ENCODE data around the gene SYTL3. TPM values are rescaled to one million over a fixed set of nuclear protein-coding genes. Genes with fewer than 3 reads are reported as not detected.

Gene SYTL3
- total RNA-seq, 1 donor from 2014 or later, result 0.48 TPM

DNA sequence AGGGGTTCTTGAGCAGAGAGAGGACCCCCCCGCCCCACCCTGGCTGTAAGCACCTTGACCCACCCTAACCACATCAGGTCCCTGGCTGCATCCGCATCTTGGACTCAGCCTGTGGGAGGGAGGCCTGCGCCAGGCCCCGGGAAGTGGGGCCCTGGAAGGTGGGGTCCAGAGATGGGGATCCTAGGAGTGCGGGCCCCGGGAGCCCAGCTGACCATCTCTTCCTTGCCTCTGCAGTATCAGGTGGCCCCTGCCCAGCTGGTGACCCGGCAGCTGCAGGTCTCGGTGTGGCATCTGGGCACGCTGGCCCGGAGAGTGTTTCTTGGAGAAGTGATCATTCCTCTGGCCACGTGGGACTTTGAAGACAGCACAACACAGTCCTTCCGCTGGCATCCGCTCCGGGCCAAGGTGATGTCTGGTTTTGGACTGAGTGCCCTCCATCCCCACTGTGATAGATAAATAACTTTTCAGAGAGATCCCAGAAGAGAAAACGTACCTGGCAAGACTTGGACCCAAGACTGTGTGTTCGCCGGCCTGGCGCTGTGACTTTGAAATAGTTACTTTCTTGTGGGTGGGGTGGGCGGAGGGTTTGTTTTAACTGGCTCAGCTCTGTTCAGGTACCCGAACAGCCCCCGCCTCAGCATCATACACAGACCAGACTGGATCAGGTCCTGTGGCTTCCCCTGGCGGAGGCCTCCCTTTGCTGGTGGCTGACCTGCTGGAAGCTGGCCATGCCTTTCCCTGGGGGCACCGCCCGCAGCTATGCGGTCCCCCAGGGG lies 107.3 kb downstream of the SYTL3 start:
- H3K36me3 Mint-ChIP-seq (ENCODE audit: unreplicated experiment), result no peaks in the 10 kb centered on the region
- DNase-seq (ENCODE audit: extremely low spot score, unreplicated experiment), result no peak
- TF ChIP-seq, protein P1, sequence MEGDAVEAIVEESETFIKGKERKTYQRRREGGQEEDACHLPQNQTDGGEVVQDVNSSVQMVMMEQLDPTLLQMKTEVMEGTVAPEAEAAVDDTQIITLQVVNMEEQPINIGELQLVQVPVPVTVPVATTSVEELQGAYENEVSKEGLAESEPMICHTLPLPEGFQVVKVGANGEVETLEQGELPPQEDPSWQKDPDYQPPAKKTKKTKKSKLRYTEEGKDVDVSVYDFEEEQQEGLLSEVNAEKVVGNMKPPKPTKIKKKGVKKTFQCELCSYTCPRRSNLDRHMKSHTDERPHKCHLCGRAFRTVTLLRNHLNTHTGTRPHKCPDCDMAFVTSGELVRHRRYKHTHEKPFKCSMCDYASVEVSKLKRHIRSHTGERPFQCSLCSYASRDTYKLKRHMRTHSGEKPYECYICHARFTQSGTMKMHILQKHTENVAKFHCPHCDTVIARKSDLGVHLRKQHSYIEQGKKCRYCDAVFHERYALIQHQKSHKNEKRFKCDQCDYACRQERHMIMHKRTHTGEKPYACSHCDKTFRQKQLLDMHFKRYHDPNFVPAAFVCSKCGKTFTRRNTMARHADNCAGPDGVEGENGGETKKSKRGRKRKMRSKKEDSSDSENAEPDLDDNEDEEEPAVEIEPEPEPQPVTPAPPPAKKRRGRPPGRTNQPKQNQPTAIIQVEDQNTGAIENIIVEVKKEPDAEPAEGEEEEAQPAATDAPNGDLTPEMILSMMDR (IDR thresholded peaks at IDR 0.05), result no peak
- H3K4me1 Mint-ChIP-seq (ENCODE audit: unreplicated experiment), result peaks cover 16% of the 10 kb centered on the region
- no peak overlapping the region for H3K27ac Mint-ChIP-seq (ENCODE audit: unreplicated experiment)
- peaks cover 2% of the 10 kb centered on the region for H3K27me3 Mint-ChIP-seq (ENCODE audit: unreplicated experiment)
- no peak overlapping the region for H3K4me3 Mint-ChIP-seq (ENCODE audit: unreplicated experiment)
- H3K9me3 Mint-ChIP-seq (ENCODE audit: unreplicated experiment), result no peaks in the 10 kb centered on the region

DNA sequence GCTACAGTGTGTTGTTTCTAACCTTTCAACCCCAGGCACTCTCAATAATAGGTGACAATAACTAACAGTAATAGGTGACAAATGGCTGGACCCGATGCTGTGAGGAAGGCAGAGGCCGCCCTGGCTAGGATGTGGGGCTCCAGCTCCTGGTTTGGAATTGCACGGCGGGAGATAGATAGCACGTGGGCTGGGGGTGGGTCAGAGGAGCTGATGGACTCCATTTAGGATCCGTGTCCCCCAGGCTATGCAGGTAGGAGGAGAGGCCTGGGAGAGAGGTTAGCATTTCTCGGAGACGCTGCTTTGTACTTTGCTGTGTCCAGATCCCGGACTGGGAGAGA lies 107.9 kb downstream of the SYTL3 start:
- Mint-ChIP-seq H3K27ac (ENCODE audit: unreplicated experiment) (no peak overlapping the region), H3K4me1 (ENCODE audit: unreplicated experiment) (peaks cover 11% of the 10 kb centered on the region)
- TF ChIP-seq, protein P1 (IDR thresholded peaks at IDR 0.05), result no peak

DNA sequence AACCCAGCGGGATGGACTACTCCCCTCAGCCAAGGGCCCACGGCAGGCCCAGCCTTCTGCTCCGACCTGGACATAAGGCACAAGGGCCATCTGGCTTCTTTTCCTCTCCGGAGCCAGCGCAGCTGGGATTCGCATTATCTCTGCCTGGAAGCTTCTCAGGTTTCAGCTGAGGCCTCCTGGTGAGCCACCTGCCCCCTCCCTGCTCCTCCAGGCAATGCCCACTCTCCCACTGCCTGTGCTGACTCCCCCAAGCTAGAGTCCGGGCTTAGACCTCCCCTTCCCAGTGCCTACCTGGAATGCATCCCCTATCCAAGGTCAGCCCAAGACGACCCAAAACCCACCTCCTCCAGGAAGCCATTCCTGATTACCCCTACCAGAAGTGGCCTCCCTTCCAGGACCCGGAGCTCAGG lies 108.6 kb downstream of the SYTL3 start:
- Mint-ChIP-seq H3K4me1 (ENCODE audit: unreplicated experiment) (peaks cover 8% of the 10 kb centered on the region), H3K9me3 (ENCODE audit: unreplicated experiment) (no peaks in the 10 kb centered on the region), H3K36me3 (ENCODE audit: unreplicated experiment) (no peaks in the 10 kb centered on the region), H3K4me3 (ENCODE audit: unreplicated experiment) (no peak overlapping the region), H3K27me3 (ENCODE audit: unreplicated experiment) (peaks cover 2% of the 10 kb centered on the region), H3K27ac (ENCODE audit: unreplicated experiment) (no peak overlapping the region)
- DNase-seq (ENCODE audit: extremely low spot score, unreplicated experiment), result no peak
- TF ChIP-seq, protein P1 (IDR thresholded peaks at IDR 0.05), result no peak

More for the DNA sequence above, 107.9 kb downstream of the SYTL3 start:
- Mint-ChIP-seq H3K36me3 (ENCODE audit: unreplicated experiment) (no peaks in the 10 kb centered on the region), H3K27me3 (ENCODE audit: unreplicated experiment) (peaks cover 2% of the 10 kb centered on the region), H3K9me3 (ENCODE audit: unreplicated experiment) (no peaks in the 10 kb centered on the region), H3K4me3 (ENCODE audit: unreplicated experiment) (no peak overlapping the region)
- DNase-seq (ENCODE audit: extremely low spot score, unreplicated experiment), result no peak

DNA sequence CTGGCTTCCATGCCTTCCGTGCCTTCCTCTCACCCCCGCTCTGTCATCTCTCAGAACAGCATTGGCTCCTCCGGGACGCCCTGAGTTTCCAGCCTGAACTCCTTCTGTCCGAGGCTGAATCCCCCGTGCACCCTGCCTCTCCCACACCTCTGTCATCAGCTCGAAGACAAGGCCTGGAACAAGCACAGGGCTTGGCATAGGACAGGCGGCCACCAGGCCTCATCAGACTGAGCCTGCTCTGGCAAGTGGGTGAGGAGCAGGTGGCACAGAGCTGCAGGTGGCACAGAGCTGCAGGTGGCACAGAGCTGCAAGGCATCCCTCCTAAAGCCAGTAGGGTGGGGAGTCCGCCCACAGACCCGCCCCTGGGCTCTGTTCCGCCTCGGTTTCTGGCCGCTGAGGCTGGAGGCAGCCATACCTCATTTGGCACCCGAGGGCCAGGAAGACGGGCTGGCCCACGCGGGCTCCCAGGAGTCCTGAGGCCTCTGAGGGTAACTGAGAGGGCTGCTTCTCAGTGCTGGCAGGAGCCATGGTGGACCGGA lies 109.2 kb downstream of the SYTL3 start:
- Mint-ChIP-seq H3K9me3 (ENCODE audit: unreplicated experiment) (no peaks in the 10 kb centered on the region), H3K4me1 (ENCODE audit: unreplicated experiment) (peaks cover 8% of the 10 kb centered on the region), H3K36me3 (ENCODE audit: unreplicated experiment) (no peaks in the 10 kb centered on the region), H3K4me3 (ENCODE audit: unreplicated experiment) (no peak overlapping the region), H3K27me3 (ENCODE audit: unreplicated experiment) (peaks cover 2% of the 10 kb centered on the region), H3K27ac (ENCODE audit: unreplicated experiment) (no peak overlapping the region)
- TF ChIP-seq, protein P1 (IDR thresholded peaks at IDR 0.05), result no peak
- DNase-seq (ENCODE audit: extremely low spot score, unreplicated experiment), result no peak

DNA sequence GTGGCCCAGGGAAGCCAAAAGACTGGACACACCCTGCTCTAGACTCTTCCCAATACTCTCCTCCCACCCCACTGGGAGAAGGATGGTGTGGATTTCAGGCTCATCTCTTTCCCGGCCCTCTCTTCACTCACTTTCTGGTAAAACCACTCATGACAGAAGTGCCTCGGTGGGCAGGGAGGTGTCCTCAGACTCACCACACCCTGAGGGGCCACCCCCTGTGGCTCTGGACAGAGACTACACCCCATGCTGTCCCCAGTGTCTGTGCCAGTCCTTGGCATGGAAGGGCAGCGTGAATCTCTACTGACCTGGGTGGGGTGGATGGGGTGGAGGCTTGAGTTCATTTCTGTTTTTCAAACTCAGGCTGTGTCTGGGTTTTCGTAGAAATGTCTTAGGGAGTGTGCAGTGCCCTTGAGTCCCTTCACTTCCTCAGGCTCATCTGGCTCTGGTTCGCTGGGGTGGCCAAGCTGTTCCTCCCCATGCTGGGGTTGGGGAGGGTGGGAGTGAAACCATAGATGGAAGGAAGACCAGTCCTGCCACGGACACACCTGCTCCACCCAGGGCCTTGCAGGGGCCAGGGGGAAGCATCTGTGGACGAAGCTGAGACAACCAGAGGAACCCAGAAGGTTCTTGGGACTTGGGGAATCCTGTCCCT lies 110.2 kb downstream of the SYTL3 start:
- H3K36me3 Mint-ChIP-seq (ENCODE audit: unreplicated experiment), result peaks cover 4% of the 10 kb centered on the region
- TF ChIP-seq, protein P1 (IDR thresholded peaks at IDR 0.05), result no peak
- H3K4me3 Mint-ChIP-seq (ENCODE audit: unreplicated experiment), result no peak overlapping the region
- H3K27me3 Mint-ChIP-seq (ENCODE audit: unreplicated experiment), result peaks cover 2% of the 10 kb centered on the region
- no peaks in the 10 kb centered on the region for H3K9me3 Mint-ChIP-seq (ENCODE audit: unreplicated experiment)
- DNase-seq (ENCODE audit: extremely low spot score, unreplicated experiment), result no peak
- no peak overlapping the region for H3K27ac Mint-ChIP-seq (ENCODE audit: unreplicated experiment)
- peaks cover 8% of the 10 kb centered on the region for H3K4me1 Mint-ChIP-seq (ENCODE audit: unreplicated experiment)

All from osteocyte (in vitro differentiated cells).